SJSA1 (cell line): ENCODE data around the gene LSAMP. TPM values are rescaled to one million over a fixed set of nuclear protein-coding genes. Genes with fewer than 3 reads are reported as not detected.

Source experiments
- DNase-seq, 2 experiments: peaks; one replicate each; pipeline ENCODE4 v3.0.0-alpha.2; 2015 to 2020; ENCODE audit warnings: low spot score in 2 of 2, low read depth in 1 of 2
- H3K27ac ChIP-seq: fragments of 250-450 bp; sonication (Bioruptor Pico); 2 replicates; pipeline ENCODE4 v1.5.1; 2020; ENCODE audit warnings: mild to moderate bottlenecking, moderate library complexity
- H3K27me3 ChIP-seq: fragments of 250-450 bp; sonication (Bioruptor Pico); replicated peaks from 2 replicates; pipeline ENCODE4 v1.5.1; 2020; ENCODE audit warnings: mild to moderate bottlenecking, moderate library complexity
- H3K36me3 ChIP-seq: fragments of 250-450 bp; sonication (Bioruptor Pico); 2 replicates; pipeline ENCODE4 v1.5.1; 2020; ENCODE audit warnings: mild to moderate bottlenecking
- H3K4me1 ChIP-seq: fragments of 250-450 bp; sonication (Bioruptor Pico); replicated peaks from 2 replicates; pipeline ENCODE4 v1.6.1; 2021; ENCODE audit warnings: mild to moderate bottlenecking
- H3K4me3 ChIP-seq: fragments of 250-450 bp; sonication (Bioruptor Pico); 2 replicates; pipeline ENCODE4 v1.5.1; 2020; ENCODE audit warnings: mild to moderate bottlenecking
- H3K9me3 ChIP-seq: fragments of 250-450 bp; sonication (Bioruptor Pico); replicated peaks from 2 replicates; pipeline ENCODE4 v1.5.1; 2020; ENCODE audit warnings: mild to moderate bottlenecking
- total RNA-seq: library from RNA; depleted of rRNA; stranded (reverse); fragments of >200 nt; shearing (Covaris generic); gene quantifications from 2 replicates; pipeline ENCODE4 v1.2.3, GENCODE V29; 2014

The LSAMP gene
- total RNA-seq, 1 experiment from 2014 or later, result not detected

DNA sequence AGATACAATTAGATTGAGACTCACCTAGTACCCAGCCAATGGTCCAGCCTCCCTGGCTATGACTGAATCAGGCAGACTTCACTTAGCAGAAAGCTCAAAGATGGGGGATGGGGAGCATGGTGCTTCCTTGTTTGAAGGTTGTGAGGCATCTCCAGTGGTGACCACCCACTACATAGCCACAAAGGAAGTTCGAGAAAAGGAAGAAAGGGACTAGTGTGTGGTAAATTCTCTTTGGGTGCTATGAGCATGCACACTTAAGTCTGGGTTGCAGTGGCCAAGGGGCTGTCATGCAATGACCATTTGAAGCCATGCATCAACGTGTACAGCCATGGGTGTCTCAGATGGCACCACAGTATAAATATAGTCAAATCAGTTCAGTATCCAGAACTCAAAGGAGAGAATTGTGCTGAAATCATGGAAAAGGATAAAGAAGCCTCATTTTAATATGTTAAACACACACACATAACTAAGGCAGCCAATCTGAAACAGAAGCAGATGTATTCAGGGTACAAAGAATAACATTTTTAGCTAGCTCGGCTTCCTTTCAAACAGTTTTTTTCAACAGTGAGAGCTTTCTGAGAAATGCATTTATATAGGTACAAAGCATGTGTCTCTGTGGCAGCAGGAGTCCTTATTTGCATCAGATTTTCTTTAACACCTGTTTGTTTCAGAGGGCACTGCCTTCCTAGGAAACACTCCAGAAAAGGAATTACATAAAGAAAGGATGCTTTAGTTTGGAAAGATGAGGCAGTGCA, 546.5 kb downstream of the LSAMP start:
- H3K36me3 ChIP-seq, result no peaks in the 10 kb centered on the region
- H3K4me3 ChIP-seq, result no peak overlapping the region
- H3K9me3 ChIP-seq, result no peaks in the 10 kb centered on the region
- no peak for DNase-seq
- H3K4me1 ChIP-seq, result no peaks in the 10 kb centered on the region
- H3K27ac ChIP-seq, result no peak overlapping the region
- no peaks in the 10 kb centered on the region for H3K27me3 ChIP-seq

DNA sequence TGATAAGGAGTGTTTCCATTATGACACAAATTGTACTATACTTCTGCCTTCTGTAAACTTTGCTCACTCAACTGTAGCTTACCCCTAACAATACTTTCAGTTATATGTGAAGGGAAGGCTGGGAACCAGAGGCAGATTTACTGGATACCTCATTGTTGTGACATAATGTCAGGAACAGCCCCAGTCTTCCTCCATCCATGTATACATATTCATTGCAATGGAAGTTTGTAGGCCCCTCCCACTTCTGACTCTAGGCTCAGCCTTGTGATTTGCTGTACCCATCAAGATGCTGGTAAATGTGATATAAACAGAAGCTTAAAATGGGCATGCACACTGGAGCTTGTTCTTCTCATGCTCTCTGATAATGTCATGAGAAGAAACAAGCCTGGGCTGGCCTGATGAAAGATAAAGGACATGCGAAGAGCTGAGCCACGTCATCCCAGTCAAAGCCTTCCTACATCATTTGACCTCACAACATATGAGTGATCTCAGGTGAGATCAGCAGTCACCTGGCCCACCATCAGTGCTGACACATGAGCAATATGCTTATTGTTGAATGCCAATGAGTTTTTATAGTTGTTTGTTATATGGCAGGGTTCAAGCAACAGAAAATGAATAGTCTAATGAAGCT, 554.2 kb downstream of the LSAMP start:
- Histone ChIP-seq H3K4me3 (no peak overlapping the region), H3K27ac (no peak overlapping the region), H3K4me1 (no peaks in the 10 kb centered on the region), H3K27me3 (no peaks in the 10 kb centered on the region; the same call in 1 of the 2 replicates), H3K36me3 (no peaks in the 10 kb centered on the region), H3K9me3 (no peaks in the 10 kb centered on the region)
- no peak for DNase-seq

DNA sequence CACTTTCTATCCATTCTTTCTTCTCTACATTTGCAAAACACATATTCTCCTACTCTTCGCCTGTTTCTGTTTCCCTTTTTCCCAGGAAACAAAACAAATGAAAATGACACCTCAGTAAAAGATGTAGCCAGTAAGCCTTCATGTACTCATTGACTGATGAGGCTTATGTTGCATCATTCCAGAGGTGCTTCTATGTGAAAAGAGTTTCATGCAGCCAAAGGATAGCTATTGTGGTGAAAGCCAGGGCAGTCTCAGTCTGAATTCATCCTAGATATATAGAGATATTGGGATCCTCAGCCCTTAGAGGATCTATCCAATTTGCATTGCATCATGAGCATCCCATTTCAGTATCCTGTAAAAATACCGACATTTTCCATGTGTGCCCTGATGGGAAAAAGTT, 554.7 kb downstream of the LSAMP start:
- no peak overlapping the region for H3K4me3 ChIP-seq
- no peaks in the 10 kb centered on the region for H3K4me1 ChIP-seq
- H3K27me3 ChIP-seq, result no peaks in the 10 kb centered on the region; the same call in 1 of the 2 replicates
- DNase-seq, result no peak
- no peaks in the 10 kb centered on the region for H3K36me3 ChIP-seq
- no peak overlapping the region for H3K27ac ChIP-seq
- H3K9me3 ChIP-seq, result no peaks in the 10 kb centered on the region

DNA sequence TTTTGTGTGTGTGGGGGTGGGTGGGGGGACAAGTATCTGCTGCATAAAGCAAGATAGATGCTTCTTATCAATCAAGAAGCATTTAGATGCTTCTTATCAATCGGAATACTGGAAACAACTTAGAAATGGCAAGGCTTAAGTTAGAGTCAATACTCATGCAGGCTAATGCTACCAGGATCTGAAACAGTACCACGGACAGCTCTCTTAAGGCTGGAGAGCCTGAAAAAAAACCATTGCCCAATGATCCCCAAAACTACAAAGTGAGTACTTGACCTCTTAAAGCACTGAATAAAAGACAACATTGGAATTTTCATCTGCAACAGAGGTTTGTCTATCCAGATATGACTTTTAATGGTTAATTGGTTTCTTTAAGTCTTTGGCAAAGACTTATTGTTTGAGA, 559.7 kb downstream of the LSAMP start:
- Histone ChIP-seq H3K36me3 (no peaks in the 10 kb centered on the region), H3K4me3 (no peak overlapping the region), H3K4me1 (no peaks in the 10 kb centered on the region), H3K9me3 (no peaks in the 10 kb centered on the region), H3K27me3 (no peaks in the 10 kb centered on the region; the same call in 1 of the 2 replicates), H3K27ac (no peak overlapping the region)
- no peak for DNase-seq

DNA sequence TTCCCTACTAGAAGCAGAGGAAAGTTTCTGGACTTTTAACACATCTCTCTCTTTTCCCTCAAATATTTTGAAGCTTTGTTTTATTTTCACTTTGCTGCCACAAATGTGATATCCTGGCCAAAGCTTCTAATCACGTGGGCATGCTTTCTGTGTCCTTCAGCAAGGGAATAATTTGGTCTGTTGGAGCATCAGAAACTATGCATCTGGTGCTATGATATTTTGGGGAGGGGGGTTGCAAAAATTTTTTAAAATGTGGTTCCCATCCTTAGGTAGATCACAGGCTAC, 567.7 kb downstream of the LSAMP start:
- H3K9me3 ChIP-seq, result no peaks in the 10 kb centered on the region
- H3K4me1 ChIP-seq, result no peaks in the 10 kb centered on the region
- no peak for DNase-seq
- no peaks in the 10 kb centered on the region for H3K27me3 ChIP-seq
- H3K27ac ChIP-seq, result no peak overlapping the region
- no peak overlapping the region for H3K4me3 ChIP-seq
- H3K36me3 ChIP-seq, result no peaks in the 10 kb centered on the region

DNA sequence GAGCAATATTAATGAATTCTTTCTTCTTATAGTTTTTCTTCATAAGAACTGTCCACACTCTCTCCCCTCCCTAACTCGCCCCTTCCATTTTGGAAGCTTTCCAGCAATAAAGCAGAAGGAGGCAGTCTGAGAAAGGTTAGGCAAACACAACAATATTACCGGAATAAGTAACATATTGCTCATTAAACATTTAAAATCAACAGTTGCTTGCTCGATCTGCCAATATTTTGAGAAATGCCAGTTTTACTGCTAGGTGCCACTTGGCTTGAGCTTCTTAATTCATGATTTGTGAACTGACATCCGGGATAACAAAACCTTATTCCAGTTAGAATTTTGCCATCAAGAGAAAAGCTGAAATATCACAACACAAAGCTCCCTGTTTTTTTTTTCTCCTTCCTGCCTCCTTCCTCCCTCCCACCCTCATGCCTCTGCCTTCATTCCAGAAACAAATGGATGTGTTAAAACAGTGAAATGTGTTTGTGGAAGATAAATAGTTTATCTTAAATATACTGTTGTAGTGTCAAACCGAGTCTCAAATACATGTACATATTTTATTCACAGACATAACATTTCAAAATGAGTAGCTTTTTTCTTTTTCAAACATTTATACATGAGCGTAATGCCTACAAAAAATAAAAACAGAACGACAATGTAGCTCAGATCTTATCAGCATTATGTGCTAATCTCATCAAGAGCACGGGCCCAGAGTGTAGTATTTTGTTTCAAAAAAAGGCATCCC, 568.2 kb downstream of the LSAMP start:
- no peaks in the 10 kb centered on the region for H3K9me3 ChIP-seq
- no peaks in the 10 kb centered on the region for H3K4me1 ChIP-seq
- no peak overlapping the region for H3K27ac ChIP-seq
- H3K27me3 ChIP-seq, result no peaks in the 10 kb centered on the region
- DNase-seq, result no peak
- H3K36me3 ChIP-seq, result no peaks in the 10 kb centered on the region
- no peak overlapping the region for H3K4me3 ChIP-seq

DNA sequence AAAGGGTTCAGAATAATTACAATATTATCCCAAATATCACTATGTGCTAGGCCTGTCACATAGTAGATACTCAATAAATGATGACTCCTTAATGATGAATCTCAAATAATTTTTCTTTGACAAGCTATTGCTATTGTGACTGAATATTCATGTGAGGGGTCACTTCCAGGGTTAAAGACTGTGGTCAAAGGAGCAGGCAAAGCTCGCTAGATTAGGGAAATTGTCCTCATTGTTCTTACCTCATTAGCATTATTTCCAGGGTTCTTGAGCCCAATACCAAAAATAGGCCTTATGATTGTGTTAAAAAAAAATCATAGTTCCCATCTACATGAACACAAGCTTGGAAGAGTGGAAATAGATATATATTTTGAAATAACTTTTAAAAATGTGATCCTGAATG, 569.8 kb downstream of the LSAMP start:
- no peaks in the 10 kb centered on the region for H3K36me3 ChIP-seq
- DNase-seq, result no peak
- no peak overlapping the region for H3K4me3 ChIP-seq
- H3K27ac ChIP-seq, result no peak overlapping the region
- no peaks in the 10 kb centered on the region for H3K27me3 ChIP-seq
- no peaks in the 10 kb centered on the region for H3K9me3 ChIP-seq
- H3K4me1 ChIP-seq, result no peaks in the 10 kb centered on the region

DNA sequence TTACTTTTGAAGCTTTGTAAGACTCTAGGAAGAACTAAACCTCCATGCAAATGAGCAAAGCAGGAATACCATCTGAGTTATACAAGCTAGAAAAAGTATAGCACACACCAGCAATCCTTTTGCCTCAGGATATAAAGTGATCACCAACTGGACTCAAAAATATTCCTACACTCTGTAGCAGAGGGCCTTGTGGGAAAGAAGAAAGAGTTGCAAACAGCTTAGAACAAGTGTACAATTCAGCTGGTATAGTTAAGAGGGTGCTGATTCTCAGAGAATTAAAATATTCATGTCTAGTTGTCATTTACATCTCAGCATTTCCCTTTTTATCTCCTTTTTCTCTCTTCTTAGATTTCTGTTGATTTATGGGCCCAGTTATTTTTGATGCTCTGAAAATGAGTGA, 573.6 kb downstream of the LSAMP start:
- no peaks in the 10 kb centered on the region for H3K4me1 ChIP-seq
- H3K27ac ChIP-seq, result no peak overlapping the region
- H3K27me3 ChIP-seq, result no peaks in the 10 kb centered on the region
- DNase-seq, result no peak
- H3K36me3 ChIP-seq, result no peaks in the 10 kb centered on the region
- no peaks in the 10 kb centered on the region for H3K9me3 ChIP-seq
- H3K4me3 ChIP-seq, result no peak overlapping the region

DNA sequence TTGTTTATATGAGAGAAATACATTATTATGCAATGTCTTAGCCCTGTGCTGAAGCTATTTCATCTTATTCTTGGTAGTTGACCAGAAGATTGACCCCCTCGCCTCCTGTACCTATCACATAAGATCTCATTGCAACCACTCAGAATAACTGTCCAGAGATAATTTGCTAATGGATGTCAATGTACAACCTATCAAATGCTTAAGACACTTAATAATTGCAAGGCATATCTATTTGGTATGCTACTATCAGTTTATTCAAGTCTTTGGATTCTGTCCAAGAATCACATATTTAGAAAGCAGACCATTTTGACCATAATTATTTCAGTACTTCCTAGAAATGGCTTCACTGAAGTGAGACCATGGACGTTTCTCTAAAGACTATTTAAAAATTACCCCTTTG, 580.4 kb downstream of the LSAMP start:
- Histone ChIP-seq H3K27me3 (no peaks in the 10 kb centered on the region), H3K9me3 (no peaks in the 10 kb centered on the region), H3K4me3 (no peak overlapping the region), H3K27ac (no peak overlapping the region), H3K36me3 (no peaks in the 10 kb centered on the region), H3K4me1 (no peaks in the 10 kb centered on the region)
- no peak for DNase-seq

DNA sequence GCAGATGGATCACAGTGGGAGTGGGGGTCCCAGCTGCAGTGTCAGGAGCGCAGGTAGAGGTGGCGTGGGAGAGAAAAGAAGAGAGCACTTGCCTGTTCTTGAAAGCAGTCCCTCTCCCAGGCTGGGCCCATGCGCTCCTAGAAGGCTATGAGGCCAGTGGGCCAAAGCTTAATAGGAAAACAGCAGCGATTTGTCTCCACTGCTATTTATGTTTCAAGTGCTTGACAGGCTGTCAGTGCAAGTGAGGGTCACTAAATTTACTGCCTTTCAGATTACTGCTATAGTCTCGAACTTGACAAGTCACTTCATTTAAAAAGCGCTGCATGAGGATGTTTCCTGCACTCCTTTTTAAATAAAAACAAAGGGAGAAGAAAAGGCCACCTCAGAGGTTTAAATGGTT, 582.4 kb downstream of the LSAMP start:
- no peaks in the 10 kb centered on the region for H3K36me3 ChIP-seq
- H3K4me3 ChIP-seq, result no peak overlapping the region
- no peaks in the 10 kb centered on the region for H3K4me1 ChIP-seq
- DNase-seq, result no peak
- H3K27me3 ChIP-seq, result no peaks in the 10 kb centered on the region
- H3K9me3 ChIP-seq, result no peaks in the 10 kb centered on the region
- H3K27ac ChIP-seq, result no peak overlapping the region

DNA sequence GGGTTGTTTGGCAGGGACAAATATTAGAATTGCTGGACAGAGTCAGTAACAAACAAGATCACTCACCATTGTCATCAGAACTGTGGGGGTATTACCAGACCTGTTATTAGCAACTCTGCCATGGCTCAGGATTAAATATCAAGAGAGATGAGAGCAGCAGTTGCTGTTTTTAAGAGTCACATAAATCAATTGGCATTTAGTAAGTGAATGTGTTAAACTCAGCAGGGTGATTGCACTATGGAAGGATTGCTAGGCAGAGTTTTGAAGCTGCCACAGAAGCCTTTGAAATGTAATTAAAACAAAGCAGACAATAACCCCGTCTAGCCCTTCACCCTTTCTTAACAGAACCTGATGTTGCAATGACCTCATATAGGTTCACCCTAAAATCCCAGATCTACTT, 583.2 kb downstream of the LSAMP start:
- Histone ChIP-seq H3K27me3 (no peaks in the 10 kb centered on the region), H3K4me3 (no peak overlapping the region), H3K4me1 (no peaks in the 10 kb centered on the region), H3K27ac (no peak overlapping the region), H3K9me3 (no peaks in the 10 kb centered on the region), H3K36me3 (no peaks in the 10 kb centered on the region)
- DNase-seq, result no peak

DNA sequence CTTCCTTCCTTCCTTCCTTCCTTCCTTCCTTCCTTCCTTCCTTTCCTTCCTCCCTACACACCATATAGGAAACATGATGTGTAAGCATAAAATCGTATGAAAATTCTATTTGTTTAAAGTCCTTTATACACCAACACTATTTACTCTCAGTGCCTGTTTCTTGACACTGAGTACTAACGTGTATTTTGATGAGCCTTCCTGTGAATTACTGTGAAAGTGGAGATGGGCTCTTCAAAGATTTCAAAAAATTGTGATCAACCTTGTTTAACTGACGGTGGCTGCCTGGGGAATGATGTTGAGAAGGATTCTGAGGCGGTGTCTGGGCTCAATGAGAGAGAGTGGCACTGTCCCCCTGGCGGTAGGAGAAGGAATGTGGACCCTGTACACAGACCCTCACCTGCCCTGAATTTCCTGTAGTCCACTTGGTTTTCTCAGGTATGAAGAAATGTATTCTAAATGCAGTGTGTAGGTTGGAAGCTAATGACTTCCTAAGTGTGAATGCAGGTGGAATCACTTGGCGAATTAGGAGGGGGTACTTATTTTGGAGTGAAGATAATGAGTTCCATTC, 584.0 kb downstream of the LSAMP start:
- H3K36me3 ChIP-seq, result no peaks in the 10 kb centered on the region
- H3K4me1 ChIP-seq, result no peaks in the 10 kb centered on the region
- H3K27ac ChIP-seq, result no peak overlapping the region
- no peak overlapping the region for H3K4me3 ChIP-seq
- no peak for DNase-seq
- H3K9me3 ChIP-seq, result no peaks in the 10 kb centered on the region
- H3K27me3 ChIP-seq, result no peaks in the 10 kb centered on the region

DNA sequence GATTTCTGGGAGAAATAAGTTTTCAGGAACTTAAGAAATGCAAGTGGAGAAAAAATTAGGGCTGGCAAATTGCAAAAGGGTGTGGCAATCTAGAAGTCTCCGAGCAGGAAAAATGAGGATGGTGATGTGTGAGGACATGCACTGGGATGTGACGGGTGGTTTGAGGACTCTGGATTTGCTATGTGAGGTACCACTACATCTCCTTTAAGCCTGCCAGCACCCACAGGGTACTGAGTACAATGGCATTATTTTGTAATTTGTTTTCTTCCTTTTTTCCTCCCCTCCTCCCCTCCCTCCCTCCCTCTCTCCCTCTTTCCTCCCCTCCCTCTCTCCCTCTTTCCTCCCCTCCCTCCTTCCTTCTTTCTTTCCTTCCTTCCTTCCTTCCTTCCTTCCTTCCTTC, 584.5 kb downstream of the LSAMP start:
- H3K4me1 ChIP-seq, result no peaks in the 10 kb centered on the region
- DNase-seq, result no peak
- no peaks in the 10 kb centered on the region for H3K27me3 ChIP-seq
- no peaks in the 10 kb centered on the region for H3K36me3 ChIP-seq
- no peaks in the 10 kb centered on the region for H3K9me3 ChIP-seq
- no peak overlapping the region for H3K27ac ChIP-seq
- no peak overlapping the region for H3K4me3 ChIP-seq
